Measurements from ENCODE around the gene MEMO1. TPM values are rescaled to one million over a fixed set of nuclear protein-coding genes. Genes with fewer than 3 reads are reported as not detected.
"Not testable (repeated sequence)": the region's sequence is repeated elsewhere in the genome, so short reads cannot be mapped to it uniquely, and the experiment has no call there.

MEMO1 gene
- 51.3 and 55.3 TPM in 2 replicates for total RNA-seq
- long read RNA-seq, full-length matches to known transcripts, result 11 of 17 reads
- long read RNA-seq, partial matches to known transcripts, result 2 of 17 reads
- long read RNA-seq, other reads (novel, unspliced or antisense), result 4 of 17 reads

DNA sequence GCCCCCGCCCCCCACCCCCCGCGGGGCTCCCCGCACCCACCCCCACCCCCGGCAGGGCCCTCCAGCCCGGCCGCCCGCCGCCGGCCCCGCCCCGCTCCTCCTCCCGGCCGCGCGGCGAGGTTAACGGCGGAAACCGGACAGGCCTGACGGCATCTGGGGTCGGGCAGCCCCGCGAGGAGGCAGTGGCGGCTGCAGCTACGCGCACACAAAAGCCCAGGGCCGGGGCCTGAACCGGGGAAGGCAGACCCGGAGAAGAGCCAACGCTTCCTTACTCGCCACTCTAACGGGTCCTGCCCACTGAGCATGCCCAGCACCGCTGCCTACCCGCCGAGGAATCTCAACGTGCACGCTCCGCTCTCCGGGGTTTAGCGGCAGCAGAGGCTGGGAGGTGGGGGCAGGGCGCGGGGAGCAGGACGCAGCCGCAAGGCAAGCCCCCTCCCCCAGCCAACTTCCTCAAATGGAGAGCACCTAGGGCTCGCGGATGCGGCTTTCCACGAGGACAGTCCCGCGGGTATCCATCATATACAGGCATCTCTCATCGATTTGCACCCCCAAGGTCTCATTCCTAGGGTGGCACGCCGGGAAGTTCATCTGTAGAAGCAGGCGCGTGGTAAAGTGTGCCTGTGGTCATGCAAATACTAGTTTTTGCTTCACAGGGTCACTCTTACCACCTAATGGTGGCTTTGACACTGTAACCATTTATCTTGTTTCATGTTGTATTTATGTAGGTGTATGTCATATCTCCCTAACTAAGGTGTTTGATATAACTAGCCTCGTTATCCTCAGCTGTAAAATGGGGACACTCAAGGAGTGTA is at the start of gene MEMO1:
MEMO1 (minus strand) TSS at position 339 of the 815 bp plus-strand sequence. CDS start 761 bp downstream, outside the sequence.
- no peaks in the 10 kb centered on the region for H3K9me3 Mint-ChIP-seq
- TF ChIP-seq CTCF (conservative IDR thresholded peaks at IDR 0.05), result no peak
- H3K36me3 Mint-ChIP-seq (ENCODE audit: low read depth), result no peaks in the 10 kb centered on the region
- H3K4me1 Mint-ChIP-seq, result peaks cover 49% of the 10 kb centered on the region
- DNase-seq (ENCODE audit: low read depth, low spot score), result peak; percentile 90
- H3K27ac Mint-ChIP-seq (ENCODE audit: unreplicated experiment), result peak within 1 kb of the TSS; percentile 89
- no peaks in the 10 kb centered on the region for H3K27me3 Mint-ChIP-seq (ENCODE audit: low read depth)
- peak within 1 kb of the TSS; percentile 91 for H3K4me3 Mint-ChIP-seq

DNA sequence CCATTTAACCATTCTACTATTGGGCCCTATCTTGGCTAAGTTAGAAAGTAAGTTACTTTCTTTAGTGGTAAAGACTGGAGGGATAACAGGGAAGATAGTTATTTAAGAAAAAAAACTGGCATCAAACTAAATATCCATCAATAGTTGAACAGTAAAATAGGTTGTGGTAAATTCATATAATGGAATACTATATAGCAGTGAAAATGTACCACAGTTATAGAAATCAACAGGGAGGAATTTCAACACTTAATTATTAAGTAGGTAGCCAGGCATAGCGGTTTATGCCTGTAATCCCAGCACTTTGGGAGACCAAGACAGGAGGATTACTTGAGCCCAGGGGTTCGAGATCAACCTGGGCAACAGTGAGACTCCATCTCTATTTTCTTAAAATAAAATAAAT is 49.5 kb upstream of the MEMO1 start:
- Mint-ChIP-seq H3K9me3 (no peaks in the 10 kb centered on the region), H3K4me3 (no peak overlapping the region), H3K27me3 (ENCODE audit: low read depth) (no peaks in the 10 kb centered on the region), H3K36me3 (ENCODE audit: low read depth) (no peaks in the 10 kb centered on the region), H3K4me1 (peaks cover 22% of the 10 kb centered on the region), H3K27ac (ENCODE audit: unreplicated experiment) (no peak overlapping the region)
- no peak for DNase-seq (ENCODE audit: low read depth, low spot score)
- no peak for TF ChIP-seq CTCF (conservative IDR thresholded peaks at IDR 0.05)

DNA sequence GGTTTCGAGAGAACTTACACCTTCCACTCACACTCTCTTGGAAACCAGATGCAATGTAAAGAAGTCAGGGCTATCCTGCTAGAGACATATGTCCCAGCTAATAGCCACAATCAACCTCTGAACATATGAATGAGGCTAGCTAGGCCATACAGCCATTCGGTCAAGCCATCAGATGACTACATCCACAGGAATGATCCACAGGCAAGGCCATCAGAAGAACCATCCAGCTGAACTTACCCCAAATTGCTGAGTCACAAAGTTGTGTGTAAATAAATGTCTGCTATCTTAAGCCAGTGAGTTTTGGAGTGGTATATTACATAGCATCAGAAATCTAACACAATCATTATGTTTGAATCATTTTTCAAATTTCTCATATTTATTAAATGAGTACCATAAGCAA is 47.3 kb upstream of the MEMO1 start:
- no peak overlapping the region for H3K27ac Mint-ChIP-seq (ENCODE audit: unreplicated experiment)
- no peaks in the 10 kb centered on the region for H3K36me3 Mint-ChIP-seq (ENCODE audit: low read depth)
- TF ChIP-seq CTCF (conservative IDR thresholded peaks at IDR 0.05), result no peak
- H3K4me3 Mint-ChIP-seq, result peak overlapping the region; percentile 21
- no peak for DNase-seq (ENCODE audit: low read depth, low spot score)
- peaks cover 11% of the 10 kb centered on the region for H3K4me1 Mint-ChIP-seq
- H3K9me3 Mint-ChIP-seq, result no peaks in the 10 kb centered on the region
- H3K27me3 Mint-ChIP-seq (ENCODE audit: low read depth), result no peaks in the 10 kb centered on the region

DNA sequence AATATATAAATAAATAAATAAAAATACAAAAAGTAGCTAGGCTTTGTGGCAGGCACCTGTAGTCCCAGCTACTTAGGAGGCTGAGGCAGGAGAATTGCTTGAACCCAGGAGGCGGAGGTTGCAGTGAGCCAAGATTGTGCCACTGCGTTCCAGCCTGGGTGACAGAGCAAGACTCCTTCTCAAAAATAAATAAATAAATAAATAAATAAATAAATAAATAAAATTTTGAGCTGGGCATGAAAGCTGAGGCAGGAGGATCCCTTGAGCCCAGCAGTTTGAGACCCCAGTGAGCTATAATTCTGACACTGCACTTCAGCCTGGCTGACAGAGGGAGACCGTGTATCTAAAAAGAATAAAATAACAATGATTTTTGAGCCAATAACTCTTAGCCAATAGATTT is 43.8 kb upstream of the MEMO1 start:
- not testable (repeated sequence) for H3K4me1 Mint-ChIP-seq; H3K9me3 Mint-ChIP-seq; H3K27ac Mint-ChIP-seq (ENCODE audit: unreplicated experiment); H3K36me3 Mint-ChIP-seq (ENCODE audit: low read depth); DNase-seq (ENCODE audit: low read depth, low spot score); H3K4me3 Mint-ChIP-seq; H3K27me3 Mint-ChIP-seq (ENCODE audit: low read depth)

DNA sequence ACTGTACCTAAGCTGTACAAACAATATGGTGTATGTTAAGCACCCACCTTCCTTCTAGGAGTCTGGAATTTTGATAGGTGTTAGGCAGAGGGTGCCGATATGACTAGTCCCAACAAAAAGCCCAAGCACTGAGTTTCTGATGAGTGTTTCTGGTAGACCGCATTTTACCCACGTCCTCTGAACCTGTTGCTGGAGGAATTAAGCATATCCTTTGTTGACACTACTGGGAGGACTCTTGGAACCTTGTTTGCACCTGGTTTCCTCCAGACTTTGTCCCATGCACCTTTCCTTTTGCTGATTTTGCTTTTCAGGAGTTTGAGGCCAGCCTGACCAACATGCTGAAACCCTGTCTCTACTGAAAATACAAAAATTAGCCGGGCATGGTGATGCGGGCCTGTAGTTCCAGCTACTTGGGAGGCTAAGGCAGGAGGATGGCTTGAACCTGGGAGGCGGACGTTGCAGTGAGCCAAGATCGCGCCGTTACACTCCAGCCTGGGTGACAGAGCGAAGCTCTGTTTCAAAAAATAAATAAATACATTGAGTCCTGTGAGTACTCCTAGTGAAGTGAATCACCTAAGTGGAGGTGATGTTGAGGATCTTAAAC is 41.1 kb upstream of the MEMO1 start:
- H3K4me3 Mint-ChIP-seq, result no peak overlapping the region
- DNase-seq (ENCODE audit: low read depth, low spot score), result no peak
- TF ChIP-seq CTCF (conservative IDR thresholded peaks at IDR 0.05), result no peak
- H3K4me1 Mint-ChIP-seq, result no peaks in the 10 kb centered on the region
- no peaks in the 10 kb centered on the region for H3K27me3 Mint-ChIP-seq (ENCODE audit: low read depth)
- no peaks in the 10 kb centered on the region for H3K9me3 Mint-ChIP-seq
- H3K27ac Mint-ChIP-seq (ENCODE audit: unreplicated experiment), result no peak overlapping the region
- H3K36me3 Mint-ChIP-seq (ENCODE audit: low read depth), result no peaks in the 10 kb centered on the region

DNA sequence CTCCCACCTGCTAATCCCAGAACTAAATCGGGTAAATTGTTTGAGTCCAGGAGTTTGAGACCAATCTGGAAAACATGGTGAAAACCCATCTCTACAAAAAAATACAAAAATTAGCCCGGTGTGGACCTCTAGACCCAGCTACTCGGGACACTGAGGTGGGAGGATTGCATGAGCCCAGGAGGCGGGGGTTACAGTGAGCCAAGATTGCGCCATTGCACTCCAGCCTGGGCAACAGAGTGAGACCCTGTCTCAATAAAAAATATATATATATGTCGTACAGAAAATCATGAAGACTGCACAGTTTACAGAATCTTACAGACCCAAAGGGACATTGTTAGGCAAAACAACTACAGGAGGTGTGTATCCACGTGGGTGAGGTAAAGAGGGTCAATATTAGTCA is 32.8 kb upstream of the MEMO1 start:
- H3K36me3 Mint-ChIP-seq (ENCODE audit: low read depth), result no peaks in the 10 kb centered on the region
- TF ChIP-seq CTCF (conservative IDR thresholded peaks at IDR 0.05), result no peak
- H3K27ac Mint-ChIP-seq (ENCODE audit: unreplicated experiment), result no peak overlapping the region
- peaks cover 18% of the 10 kb centered on the region for H3K4me1 Mint-ChIP-seq
- no peak overlapping the region for H3K4me3 Mint-ChIP-seq
- no peak for DNase-seq (ENCODE audit: low read depth, low spot score)
- no peaks in the 10 kb centered on the region for H3K27me3 Mint-ChIP-seq (ENCODE audit: low read depth)
- H3K9me3 Mint-ChIP-seq, result no peaks in the 10 kb centered on the region

Measured in neural crest cell (in vitro differentiated cells).